SU-DHL-6 (cell line): ENCODE data around the gene ZNF860.

Experiments used
- EZH2phosphoT487 ChIP-seq: fragments of 200-600 bp; sonication (generic), shearing (Covaris generic); conservative IDR thresholded peaks from 2 replicates; pipeline ENCODE4 v1.6.1; 2018; ENCODE audit warnings: mild to moderate bottlenecking, antibody characterized with exemption, low read length, moderate library complexity, mixed read lengths
- TF ChIP-seq, protein P1 (sequence below): fragments of 200-600 bp; sonication (generic); IDR thresholded peaks from one replicate; pipeline ENCODE4 v1.5.1; 2017; ENCODE audit warnings: antibody characterized with exemption, mild to moderate bottlenecking, low read length, moderate library complexity; ENCODE audit not compliant: insufficient read depth, poor library complexity, severe bottlenecking

DNA sequence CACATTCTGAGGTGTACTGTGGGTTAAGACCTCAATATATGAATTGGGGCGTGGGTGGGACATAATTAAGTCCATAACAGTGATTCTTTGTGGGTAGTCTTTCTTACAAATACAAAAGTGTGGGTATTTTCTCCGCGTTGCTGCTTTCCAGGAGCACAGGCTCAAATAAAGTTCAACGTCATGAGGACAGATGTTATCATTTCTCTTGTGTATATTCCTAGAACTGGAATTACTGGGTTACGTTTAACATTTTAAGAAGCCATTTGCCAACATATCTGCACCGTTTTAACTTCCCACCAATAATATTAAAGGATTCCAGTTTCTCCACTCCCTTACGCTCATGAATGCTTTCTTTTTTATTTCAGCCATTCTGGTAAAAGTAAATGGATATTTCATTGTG, 39.6 kb downstream of the ZNF860 start:
- no peak for TF ChIP-seq EZH2phosphoT487
- TF ChIP-seq, protein P1, sequence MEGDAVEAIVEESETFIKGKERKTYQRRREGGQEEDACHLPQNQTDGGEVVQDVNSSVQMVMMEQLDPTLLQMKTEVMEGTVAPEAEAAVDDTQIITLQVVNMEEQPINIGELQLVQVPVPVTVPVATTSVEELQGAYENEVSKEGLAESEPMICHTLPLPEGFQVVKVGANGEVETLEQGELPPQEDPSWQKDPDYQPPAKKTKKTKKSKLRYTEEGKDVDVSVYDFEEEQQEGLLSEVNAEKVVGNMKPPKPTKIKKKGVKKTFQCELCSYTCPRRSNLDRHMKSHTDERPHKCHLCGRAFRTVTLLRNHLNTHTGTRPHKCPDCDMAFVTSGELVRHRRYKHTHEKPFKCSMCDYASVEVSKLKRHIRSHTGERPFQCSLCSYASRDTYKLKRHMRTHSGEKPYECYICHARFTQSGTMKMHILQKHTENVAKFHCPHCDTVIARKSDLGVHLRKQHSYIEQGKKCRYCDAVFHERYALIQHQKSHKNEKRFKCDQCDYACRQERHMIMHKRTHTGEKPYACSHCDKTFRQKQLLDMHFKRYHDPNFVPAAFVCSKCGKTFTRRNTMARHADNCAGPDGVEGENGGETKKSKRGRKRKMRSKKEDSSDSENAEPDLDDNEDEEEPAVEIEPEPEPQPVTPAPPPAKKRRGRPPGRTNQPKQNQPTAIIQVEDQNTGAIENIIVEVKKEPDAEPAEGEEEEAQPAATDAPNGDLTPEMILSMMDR = no peak
